Measurements from ENCODE around the gene EBI3. TPM values are rescaled to one million over a fixed set of nuclear protein-coding genes. Genes with fewer than 3 reads are reported as not detected.
A peak's percentile ranks its signal among the peaks of the same experiment; 100 is the strongest.

Gene EBI3
- polyA plus RNA-seq, 1 of the 3 experiments (the other 2 are of a cell fraction): 3.7 TPM

DNA sequence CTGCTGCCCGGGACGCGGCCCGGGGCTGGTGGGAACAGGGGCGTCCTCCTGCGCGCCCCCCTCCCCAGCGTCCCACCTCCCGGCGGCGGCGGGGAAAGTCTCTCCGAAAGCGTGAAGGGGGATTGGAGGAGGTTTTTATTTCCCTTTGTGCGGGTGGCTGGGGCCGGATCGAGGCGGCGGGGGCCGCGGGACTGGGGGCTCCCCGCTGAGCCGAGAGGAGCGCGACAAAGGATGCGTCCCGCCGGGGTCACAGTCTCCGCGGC is 49.9 kb downstream of the EBI3 start (continued):
- TF ChIP-seq, protein P1, sequence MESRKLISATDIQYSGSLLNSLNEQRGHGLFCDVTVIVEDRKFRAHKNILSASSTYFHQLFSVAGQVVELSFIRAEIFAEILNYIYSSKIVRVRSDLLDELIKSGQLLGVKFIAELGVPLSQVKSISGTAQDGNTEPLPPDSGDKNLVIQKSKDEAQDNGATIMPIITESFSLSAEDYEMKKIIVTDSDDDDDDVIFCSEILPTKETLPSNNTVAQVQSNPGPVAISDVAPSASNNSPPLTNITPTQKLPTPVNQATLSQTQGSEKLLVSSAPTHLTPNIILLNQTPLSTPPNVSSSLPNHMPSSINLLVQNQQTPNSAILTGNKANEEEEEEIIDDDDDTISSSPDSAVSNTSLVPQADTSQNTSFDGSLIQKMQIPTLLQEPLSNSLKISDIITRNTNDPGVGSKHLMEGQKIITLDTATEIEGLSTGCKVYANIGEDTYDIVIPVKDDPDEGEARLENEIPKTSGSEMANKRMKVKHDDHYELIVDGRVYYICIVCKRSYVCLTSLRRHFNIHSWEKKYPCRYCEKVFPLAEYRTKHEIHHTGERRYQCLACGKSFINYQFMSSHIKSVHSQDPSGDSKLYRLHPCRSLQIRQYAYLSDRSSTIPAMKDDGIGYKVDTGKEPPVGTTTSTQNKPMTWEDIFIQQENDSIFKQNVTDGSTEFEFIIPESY (IDR thresholded peaks at IDR 0.05; ENCODE audit: borderline replicate concordance, low read depth): no peak
- no peak for TF ChIP-seq MXI1 (IDR thresholded peaks at IDR 0.05; ENCODE audit: low read depth, low read length)
- TF ChIP-seq POLR2AphosphoS5 (IDR thresholded peaks at IDR 0.05; ENCODE audit: low read depth, low read length): no peak
- TF ChIP-seq, protein P2, sequence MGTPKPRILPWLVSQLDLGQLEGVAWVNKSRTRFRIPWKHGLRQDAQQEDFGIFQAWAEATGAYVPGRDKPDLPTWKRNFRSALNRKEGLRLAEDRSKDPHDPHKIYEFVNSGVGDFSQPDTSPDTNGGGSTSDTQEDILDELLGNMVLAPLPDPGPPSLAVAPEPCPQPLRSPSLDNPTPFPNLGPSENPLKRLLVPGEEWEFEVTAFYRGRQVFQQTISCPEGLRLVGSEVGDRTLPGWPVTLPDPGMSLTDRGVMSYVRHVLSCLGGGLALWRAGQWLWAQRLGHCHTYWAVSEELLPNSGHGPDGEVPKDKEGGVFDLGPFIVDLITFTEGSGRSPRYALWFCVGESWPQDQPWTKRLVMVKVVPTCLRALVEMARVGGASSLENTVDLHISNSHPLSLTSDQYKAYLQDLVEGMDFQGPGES (IDR thresholded peaks at IDR 0.05; ENCODE audit: low read depth, low read length): no peak

DNA sequence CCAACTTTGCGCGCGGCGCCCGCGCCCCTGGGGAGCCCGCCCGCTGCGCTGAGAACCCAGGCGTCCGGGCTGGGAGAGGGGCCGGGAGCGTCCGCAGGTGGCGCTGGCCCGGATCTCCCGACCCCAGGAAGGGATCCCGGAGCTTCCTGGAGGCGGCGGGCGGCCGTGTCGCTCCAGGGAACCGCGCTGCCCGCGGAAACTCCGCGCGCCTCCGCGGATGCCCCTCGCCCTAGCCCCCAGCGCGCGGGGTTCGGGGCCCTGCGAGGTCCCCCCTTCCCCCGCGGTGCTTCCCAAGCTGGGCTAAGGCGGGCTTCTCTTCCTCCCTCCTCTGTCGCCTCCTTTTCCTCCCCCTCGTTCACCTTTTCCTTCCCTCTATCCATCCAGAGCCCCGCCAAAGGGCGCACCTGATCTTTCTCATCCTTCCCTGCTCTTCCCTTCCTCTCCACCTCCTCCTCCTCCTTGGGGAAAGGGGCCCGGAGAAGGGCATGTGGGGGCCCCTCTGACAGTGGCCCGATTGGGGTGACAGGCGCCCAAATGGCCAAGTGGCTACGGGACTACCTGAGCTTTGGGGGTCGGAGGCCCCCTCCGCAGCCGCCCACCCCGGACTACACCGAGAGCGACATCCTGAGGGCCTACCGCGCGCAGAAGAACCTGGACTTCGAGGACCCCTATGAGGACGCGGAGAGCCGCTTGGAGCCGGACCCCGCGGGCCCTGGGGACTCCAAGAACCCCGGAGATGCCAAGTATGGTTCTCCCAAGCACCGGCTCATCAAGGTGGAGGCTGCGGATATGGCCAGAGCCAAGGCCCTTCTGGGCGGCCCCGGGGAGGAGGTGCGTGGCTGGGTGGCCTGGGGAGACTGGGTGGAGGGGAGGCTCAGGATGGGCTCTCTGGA is 50.5 kb downstream of the EBI3 start:
- ChIA-PET POLR2A (interaction anchor here (0.6 to 3.3 kb wide), 6 partner anchors 9 to 64 kb away, joined by 3 to 32 read pairs (median 4); partner anchors contain the start of genes MPND and YJU2), CTCF (interaction anchor here (0.5 to 7.0 kb wide), 9 partner anchors 9 to 1510 kb away, joined by 3 to 60 read pairs (median 3); partner anchors contain the start of gene MPND)
- H3K79me2 ChIP-seq (ENCODE audit: insufficient read depth): no peaks in the 10 kb centered on the region
- no peaks in the 10 kb centered on the region for H3K36me3 ChIP-seq (replicated peaks in 1 of 2; ENCODE audit: control insufficient read depth in 1 of 2, insufficient read depth in 2 of 2, low read length in 1 of 2)
- no peak overlapping the region for H3K9ac ChIP-seq
- H3K9me3 ChIP-seq: no peaks in the 10 kb centered on the region
- WGBS (ENCODE audit: low lambda C conversion rate): 7% methylated on average over 39 of the region's 71 CpGs
- H3F3A ChIP-seq (replicated peaks; ENCODE audit: insufficient read depth): no peaks in the 10 kb centered on the region
- TF ChIP-seq MXI1 (IDR thresholded peaks at IDR 0.05; ENCODE audit: low read depth, low read length) (peak; percentile 7; the same call in 1 of the 2 replicates), GABPA (IDR thresholded peaks at IDR 0.05; ENCODE audit: low read depth) (no peak)
- no peaks in the 10 kb centered on the region for H3K9me2 ChIP-seq
- peak overlapping the region; percentile 69; the same call in 1 of the 2 replicates for H3K4me2 ChIP-seq
- H3K4me1 ChIP-seq (ENCODE audit: control insufficient read depth in 1 of 2, insufficient read depth in 2 of 2, low read depth in 1 of 2, low read length in 1 of 2): peaks cover 0 to 12% of the 10 kb centered on the region in 2 experiments; a peak in 1 of 4 replicates
- no peak overlapping the region for H2AFZ ChIP-seq (ENCODE audit: low read depth)
- H4K20me1 ChIP-seq (ENCODE audit: insufficient read depth): no peaks in the 10 kb centered on the region
- peaks cover 12% of the 10 kb centered on the region for H3K27me3 ChIP-seq (ENCODE audit: insufficient read depth)
- peak overlapping the region in 1 of 2 experiments; percentile 99; a peak in 2 of 4 replicates for H3K27ac ChIP-seq (ENCODE audit: low read depth in 2 of 2, low read length in 1 of 2)
- H3K4me3 ChIP-seq (ENCODE audit: low read depth in 2 of 2, low read length in 1 of 2): peak overlapping the region; percentile 49 to 50; a peak in 3 of 4 replicates
- peak; percentile 61 for DNase-seq

DNA sequence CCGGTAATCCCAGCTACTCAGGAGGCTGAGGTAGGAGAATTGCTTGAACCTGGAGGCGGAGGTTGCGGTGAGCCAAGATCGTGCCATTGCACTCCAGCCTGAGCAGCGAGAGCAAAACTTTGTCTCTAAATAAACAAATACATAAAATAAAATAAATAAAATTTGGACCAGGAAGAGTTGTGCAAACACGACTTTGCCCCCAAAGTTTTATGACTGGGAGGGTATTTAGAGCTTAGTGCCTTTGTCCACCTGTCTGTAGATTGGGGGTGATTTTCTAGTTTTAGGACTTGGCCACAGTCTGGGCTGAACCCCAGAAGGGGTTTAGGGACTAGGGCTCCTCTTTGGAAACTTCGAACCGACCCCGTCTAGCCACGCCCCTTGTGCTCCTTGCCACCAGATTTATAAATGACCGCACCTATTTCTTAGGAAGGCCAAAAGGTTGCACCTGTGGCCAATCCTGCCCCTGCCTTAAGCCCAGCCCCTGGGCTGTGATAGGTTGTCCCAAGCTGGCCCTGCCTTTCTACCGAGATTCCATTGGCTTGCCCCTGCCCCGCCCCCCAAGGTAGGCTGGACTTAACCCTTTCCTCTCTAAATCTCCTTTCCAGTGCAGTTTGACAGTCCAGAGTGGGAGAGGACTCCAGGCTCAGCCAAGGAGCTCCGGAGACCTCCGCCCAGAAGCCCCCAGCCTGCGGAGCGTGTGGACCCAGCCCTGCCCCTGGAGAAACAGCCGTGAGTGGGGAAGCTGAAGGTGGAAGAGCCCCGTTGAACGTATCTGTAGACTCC is 55.0 kb downstream of the EBI3 start:
- Histone ChIP-seq H2AFZ (ENCODE audit: low read depth) (no peak overlapping the region), H3K27ac (ENCODE audit: low read depth in 2 of 2, low read length in 1 of 2) (no peak overlapping the region), H3K79me2 (ENCODE audit: insufficient read depth) (no peaks in the 10 kb centered on the region), H3K9me3 (no peaks in the 10 kb centered on the region), H4K20me1 (ENCODE audit: insufficient read depth) (no peaks in the 10 kb centered on the region), H3K4me1 (ENCODE audit: control insufficient read depth in 1 of 2, insufficient read depth in 2 of 2, low read depth in 1 of 2, low read length in 1 of 2) (no peaks in the 10 kb centered on the region; a peak in 1 of 4 replicates), H3K27me3 (ENCODE audit: insufficient read depth) (peaks cover 12% of the 10 kb centered on the region), H3K9me2 (no peaks in the 10 kb centered on the region), H3K9ac (no peak overlapping the region), H3K4me2 (no peak overlapping the region), H3K4me3 (ENCODE audit: low read depth in 2 of 2, low read length in 1 of 2) (no peak overlapping the region), H3F3A (replicated peaks; ENCODE audit: insufficient read depth) (no peaks in the 10 kb centered on the region), H3K36me3 (replicated peaks in 1 of 2; ENCODE audit: control insufficient read depth in 1 of 2, insufficient read depth in 2 of 2, low read length in 1 of 2) (no peaks in the 10 kb centered on the region)
- CTCF ChIA-PET: interaction anchor here (0.7 to 1.9 kb wide), 2 partner anchors 17 to 51 kb away, joined by 3 to 8 read pairs; no protein-coding TSS in a partner anchor
- POLR2A ChIA-PET: interaction anchor here (1.2 to 1.3 kb wide), 2 partner anchors 12 to 58 kb away, joined by 3 read pairs; no protein-coding TSS in a partner anchor
- DNase-seq: peak; percentile 93
- 79% methylated on average over 20 of the region's 20 CpGs for WGBS (ENCODE audit: low lambda C conversion rate)
- TF ChIP-seq NFIC (IDR thresholded peaks at IDR 0.05; ENCODE audit: borderline replicate concordance): no peak
- TF ChIP-seq, protein P3, sequence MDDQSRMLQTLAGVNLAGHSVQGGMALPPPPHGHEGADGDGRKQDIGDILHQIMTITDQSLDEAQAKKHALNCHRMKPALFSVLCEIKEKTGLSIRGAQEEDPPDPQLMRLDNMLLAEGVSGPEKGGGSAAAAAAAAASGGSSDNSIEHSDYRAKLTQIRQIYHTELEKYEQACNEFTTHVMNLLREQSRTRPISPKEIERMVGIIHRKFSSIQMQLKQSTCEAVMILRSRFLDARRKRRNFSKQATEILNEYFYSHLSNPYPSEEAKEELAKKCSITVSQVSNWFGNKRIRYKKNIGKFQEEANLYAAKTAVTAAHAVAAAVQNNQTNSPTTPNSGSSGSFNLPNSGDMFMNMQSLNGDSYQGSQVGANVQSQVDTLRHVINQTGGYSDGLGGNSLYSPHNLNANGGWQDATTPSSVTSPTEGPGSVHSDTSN (IDR thresholded peaks at IDR 0.05): no peak
- no peak for TF ChIP-seq MEF2A (IDR thresholded peaks at IDR 0.05; ENCODE audit: borderline replicate concordance, low read depth)
- TF ChIP-seq, protein P4, sequence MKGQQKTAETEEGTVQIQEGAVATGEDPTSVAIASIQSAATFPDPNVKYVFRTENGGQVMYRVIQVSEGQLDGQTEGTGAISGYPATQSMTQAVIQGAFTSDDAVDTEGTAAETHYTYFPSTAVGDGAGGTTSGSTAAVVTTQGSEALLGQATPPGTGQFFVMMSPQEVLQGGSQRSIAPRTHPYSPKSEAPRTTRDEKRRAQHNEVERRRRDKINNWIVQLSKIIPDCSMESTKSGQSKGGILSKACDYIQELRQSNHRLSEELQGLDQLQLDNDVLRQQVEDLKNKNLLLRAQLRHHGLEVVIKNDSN (IDR thresholded peaks at IDR 0.05; ENCODE audit: borderline replicate concordance, low read depth): no peak
- TF ChIP-seq TAF1 (IDR thresholded peaks at IDR 0.05; ENCODE audit: borderline replicate concordance, low read depth, low read length): no peak
- TF ChIP-seq SMC3 (IDR thresholded peaks at IDR 0.05; ENCODE audit: low read depth, low read length): no peak
- TF ChIP-seq YY1 (IDR thresholded peaks at IDR 0.05; ENCODE audit: low read depth): no peak
- TF ChIP-seq ELF1 (IDR thresholded peaks at IDR 0.05): no peak
- TF ChIP-seq, protein P2 (IDR thresholded peaks at IDR 0.05; ENCODE audit: low read depth, low read length): no peak

All from SK-N-SH (cell line).